ENCODE measurements around the gene RBMY1A1.
"Not testable (repeated sequence)": the region's sequence is repeated elsewhere in the genome, so short reads cannot be mapped to it uniquely, and the experiment has no call there.

RBMY1A1 gene

GRCh38 chrY:21534579-21534978 lies at the start of gene RBMY1A1:
Gene RBMY1A1, plus strand, starts transcription at chrY:21534879. Its CDS starts 2,013 bp downstream, at chrY:21536892.
- DNase-seq (ENCODE audit: extremely low read depth in 1 of 2, low read depth in 1 of 2): not testable (repeated sequence)

DNA sequence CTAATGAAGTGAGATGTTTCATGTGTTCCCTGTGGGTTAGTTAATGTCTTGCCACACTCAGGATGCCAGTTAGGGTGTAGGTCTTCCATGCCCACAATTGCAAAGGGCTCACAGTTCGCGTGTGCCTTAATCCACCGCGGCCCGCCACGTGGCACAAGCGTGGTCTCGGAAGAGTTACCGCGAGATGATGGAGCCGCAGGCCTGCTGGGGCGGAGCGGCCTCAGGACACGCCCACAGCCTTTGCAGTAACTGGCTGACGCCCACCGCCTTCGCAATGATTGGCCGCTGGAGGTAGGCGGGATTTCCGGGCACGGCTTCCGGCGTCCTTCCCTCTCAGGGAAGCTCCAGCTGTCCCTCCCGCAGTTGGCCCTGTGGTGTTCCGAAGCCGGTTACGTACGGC lies 23.6 kb upstream of the RBMY1A1 start, which contains the start of gene RBMY1B:
Gene RBMY1B (plus strand): TSS at position 301 of the 400 bp plus-strand sequence. CDS start 2,013 bp downstream, outside the sequence.
- not testable (repeated sequence) for DNase-seq (ENCODE audit: extremely low read depth in 1 of 2, low read depth in 1 of 2)

DNA sequence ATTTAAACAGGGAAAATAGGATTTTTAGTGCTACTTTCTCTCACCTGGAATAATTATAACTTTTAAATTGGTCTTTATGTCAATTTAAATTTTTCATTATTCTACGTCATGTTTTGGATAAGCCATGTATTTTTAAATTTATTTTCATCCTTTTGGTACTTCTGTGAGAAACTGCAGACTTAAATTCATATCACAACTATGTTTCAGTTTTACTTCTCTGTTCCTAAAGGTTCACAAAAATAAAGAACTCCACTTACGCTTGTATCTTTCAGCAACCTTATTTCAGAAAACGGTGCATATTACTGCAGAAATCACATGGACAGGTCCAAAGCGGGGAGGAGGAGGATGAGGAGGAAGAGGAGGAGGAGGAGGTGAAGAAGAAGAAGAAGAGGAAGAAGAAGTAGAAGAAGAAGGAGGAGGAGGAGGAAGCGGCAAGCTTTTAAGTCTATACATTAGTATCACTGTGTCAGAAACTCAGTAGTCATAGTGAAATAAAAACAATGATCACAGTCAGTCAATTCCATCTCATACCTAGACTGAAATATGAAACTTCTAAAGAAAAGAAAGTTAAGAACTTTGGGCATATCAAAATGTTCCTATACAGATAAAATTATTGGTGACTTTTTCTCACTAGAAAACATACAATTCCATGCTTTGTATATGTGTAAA lies 24.8 kb downstream of the RBMY1A1 start:
- DNase-seq (ENCODE audit: extremely low read depth in 1 of 2, low read depth in 1 of 2): not testable (repeated sequence)

DNA sequence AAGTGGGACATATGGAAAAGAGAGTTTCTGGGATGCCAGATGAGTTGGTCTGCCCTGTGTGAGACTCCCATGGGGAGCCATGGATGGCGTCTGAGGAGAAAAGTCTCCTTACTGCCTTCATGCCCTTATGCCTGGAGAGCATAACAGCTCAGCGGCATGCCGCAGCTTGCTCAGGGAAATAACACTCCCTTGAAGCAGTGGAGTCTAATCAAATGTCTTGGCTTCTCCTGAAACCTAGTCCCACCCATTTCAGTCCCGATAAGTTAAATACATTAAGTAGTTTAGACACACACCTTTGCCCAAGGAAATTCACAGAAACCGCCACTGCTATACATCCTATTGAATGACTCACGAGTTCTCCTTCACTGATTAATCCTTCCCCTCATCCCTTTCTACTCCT lies 50.8 kb downstream of the RBMY1A1 start:
- DNase-seq (ENCODE audit: extremely low read depth in 1 of 2, low read depth in 1 of 2): no peak

DNA sequence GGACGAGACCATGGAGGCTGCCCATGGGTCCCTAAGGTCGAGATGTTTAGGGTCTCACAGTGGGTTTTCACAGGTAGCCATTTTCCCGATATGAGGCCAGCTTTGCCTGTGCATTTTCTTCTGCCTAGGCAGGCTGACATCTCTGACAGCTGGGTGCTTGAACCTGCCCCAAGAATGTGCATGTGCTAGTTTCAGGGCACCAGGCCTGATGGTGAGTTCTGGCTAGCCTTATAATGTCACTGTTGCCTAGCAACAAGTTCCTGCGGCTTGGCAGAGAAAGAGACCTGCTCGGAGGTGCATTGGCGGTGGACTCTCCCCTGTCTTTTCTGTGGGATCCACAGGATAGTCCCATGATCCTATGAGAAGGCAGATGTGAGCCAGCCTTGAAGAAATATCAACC lies 51.8 kb downstream of the RBMY1A1 start:
- not testable (repeated sequence) for DNase-seq (ENCODE audit: extremely low read depth in 1 of 2, low read depth in 1 of 2)

GRCh38 chrY:21592059-21592458 lies 57.4 kb downstream of the RBMY1A1 start:
- DNase-seq (ENCODE audit: extremely low read depth in 1 of 2, low read depth in 1 of 2): no peak

DNA sequence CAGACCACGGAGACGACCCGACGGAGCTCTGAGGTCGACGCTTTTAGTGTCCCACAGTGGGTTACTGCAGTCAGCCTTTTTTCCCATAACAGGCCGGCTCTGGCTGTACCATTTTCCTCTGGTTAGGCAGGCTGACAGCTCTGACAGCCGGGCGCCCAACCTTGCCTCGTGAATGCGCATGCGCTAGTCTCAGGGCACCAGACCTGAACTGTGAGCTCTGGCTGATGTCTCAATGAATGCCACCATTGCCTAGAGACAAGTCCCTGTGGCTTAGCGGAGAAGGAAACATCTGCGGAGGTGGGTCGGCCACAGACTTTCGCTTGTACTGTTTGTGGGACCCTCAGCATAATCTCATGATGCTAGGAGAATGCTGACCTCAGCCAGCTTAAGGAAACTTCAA lies 61.6 kb downstream of the RBMY1A1 start:
- not testable (repeated sequence) for DNase-seq (ENCODE audit: extremely low read depth in 1 of 2, low read depth in 1 of 2)

All from stimulated activated CD8-positive, alpha-beta memory T cell treated with anti-CD3 and anti-CD28 coated beads, Interleukin-7, amount 100 ng/mL, for 48 hours (primary cell).